Measurements from ENCODE around the gene PTH2.
A peak's percentile ranks its signal among the peaks of the same experiment; 100 is the strongest.
"Not testable (repeated sequence)": the region's sequence is repeated elsewhere in the genome, so short reads cannot be mapped to it uniquely, and the experiment has no call there.

PTH2 gene

GRCh38 chr19:49447485-49448431, 24.5 kb upstream of the PTH2 start:
- no peak for TF ChIP-seq CTCF (IDR thresholded peaks at IDR 0.05; ENCODE audit: low read depth, low read length)
- no peak for DNase-seq (ENCODE audit: extremely low read depth, low read depth)

GRCh38 chr19:49445997-49446396, 22.8 kb upstream of the PTH2 start:
- no peak for DNase-seq (ENCODE audit: extremely low read depth, low read depth)
- no peak for TF ChIP-seq CTCF (IDR thresholded peaks at IDR 0.05; ENCODE audit: low read depth, low read length)

GRCh38 chr19:49444100-49444700, 21.0 kb upstream of the PTH2 start:
- DNase-seq (ENCODE audit: extremely low read depth, low read depth) = not testable (repeated sequence)

- peak; percentile 91 for TF ChIP-seq CTCF (IDR thresholded peaks at IDR 0.05; ENCODE audit: low read depth, low read length)
- DNase-seq (ENCODE audit: extremely low read depth, low read depth) = peak; percentile 84
These were observed 20.3 kb upstream of the PTH2 start for GRCh38 chr19:49443366-49444099.

- peak; percentile 50 for DNase-seq (ENCODE audit: extremely low read depth, low read depth)
- TF ChIP-seq CTCF (IDR thresholded peaks at IDR 0.05; ENCODE audit: low read depth, low read length) = no peak
These were observed 19.6 kb upstream of the PTH2 start for GRCh38 chr19:49442771-49443365.

GRCh38 chr19:49442354-49442753, 19.1 kb upstream of the PTH2 start:
- no peak for DNase-seq (ENCODE audit: extremely low read depth, low read depth)
- TF ChIP-seq CTCF (IDR thresholded peaks at IDR 0.05; ENCODE audit: low read depth, low read length) = no peak

GRCh38 chr19:49441960-49442350, 18.7 kb upstream of the PTH2 start:
- DNase-seq (ENCODE audit: extremely low read depth, low read depth) = no peak
- no peak for TF ChIP-seq CTCF (IDR thresholded peaks at IDR 0.05; ENCODE audit: low read depth, low read length)

Measured in AG09319 (cell line).